H1 (cell line): Measurements from ENCODE around the gene KCNQ1. TPM values are rescaled to one million over a fixed set of nuclear protein-coding genes. Genes with fewer than 3 reads are reported as not detected.

Source experiments
- CTCF ChIA-PET: fragments of 300-600 bp; sonication (Branson Sonifier 250); formaldehyde crosslinking; loops from one replicate; lab custom pipeline; 2021; ENCODE audit not compliant: partially characterized antibody; lab: Charles Lee
- POLR2A ChIA-PET: fragments of 300-600 bp; sonication (Branson Sonifier 250); formaldehyde crosslinking; loops from one replicate; lab custom pipeline; 2021; ENCODE audit warnings: inconsistent platforms; ENCODE audit not compliant: partially characterized antibody; lab: Charles Lee
- DNase-seq, 2 experiments: peaks; one replicate each; pipeline versions ENCODE4 v3.0.0 to v3.0.0-alpha.2; 2010 to 2022; ENCODE audit warnings: low spot score in 2 of 2, low read depth in 1 of 2, mixed read lengths in 1 of 2
- FAIRE-seq: peaks from 2 replicates; lab custom pipeline; 2011; peaks lifted over from hg19 to GRCh38; lab: Jason Lieb, UNC
- H2AFZ ChIP-seq: 2 replicates; pipeline ENCODE4 v1.8.1; 2012; ENCODE audit warnings: low read length, inconsistent platforms
- H2AK5ac ChIP-seq: 2 replicates; pipeline ENCODE4 v1.6.1; 2013; ENCODE audit warnings: low read depth, low read length
- H2BK120ac ChIP-seq: replicated peaks from 2 replicates; pipeline ENCODE3; 2013; ENCODE audit warnings: low read depth, low read length, inconsistent platforms
- H2BK12ac ChIP-seq: 2 replicates; pipeline ENCODE4 v1.6.1; 2013; ENCODE audit warnings: low read depth, low read length
- H2BK15ac ChIP-seq: 2 replicates; pipeline ENCODE4 v1.6.1; 2013; ENCODE audit warnings: low read length
- H2BK20ac ChIP-seq: 2 replicates; pipeline ENCODE4 v1.6.1; 2013; ENCODE audit warnings: low read length
- H2BK5ac ChIP-seq: 2 replicates; pipeline ENCODE4 v1.6.1; 2013; ENCODE audit warnings: low read depth, low read length
- H3K14ac ChIP-seq: 2 replicates; pipeline ENCODE4 v1.6.1; 2013; ENCODE audit warnings: inconsistent platforms; ENCODE audit not compliant: insufficient read length
- H3K18ac ChIP-seq: 2 replicates; pipeline ENCODE4 v1.6.1; 2013; ENCODE audit warnings: low read length; ENCODE audit errors: extremely low read depth
- H3K23ac ChIP-seq: 2 replicates; pipeline ENCODE4 v1.6.1; 2013; ENCODE audit warnings: inconsistent platforms; ENCODE audit not compliant: insufficient read length
- H3K23me2 ChIP-seq: 2 replicates; pipeline ENCODE4 v1.6.1; 2013; ENCODE audit warnings: low read depth, low read length
- H3K27ac ChIP-seq: 2 replicates; pipeline ENCODE4 v1.6.1; 2011; ENCODE audit warnings: low read depth, low read length, inconsistent platforms
- H3K27me3 ChIP-seq, 4 experiments: replicated peaks in 1 of 4; 1 replicate in 1 of 4; 2 replicates in 3 of 4; pipeline versions ENCODE4 v1.6.1 to v1.8.1; 2011 to 2013; ENCODE audit warnings: low read length in 3 of 4, mild to moderate bottlenecking in 3 of 4, inconsistent platforms in 2 of 4, mixed read lengths in 2 of 4, moderate library complexity in 1 of 4; ENCODE audit not compliant: control insufficient read depth in 3 of 4, insufficient read depth in 3 of 4; ENCODE audit errors: extremely low read depth in 1 of 4
- H3K36me3 ChIP-seq, 4 experiments: 2 replicates each; pipeline versions ENCODE4 v1.6.1 to v1.8.1; 2011 to 2013; ENCODE audit warnings: mild to moderate bottlenecking in 4 of 4, low read length in 3 of 4, moderate library complexity in 2 of 4, control low read depth in 1 of 4, inconsistent platforms in 1 of 4; ENCODE audit not compliant: insufficient read depth in 4 of 4, control insufficient read depth in 2 of 4
- H3K4ac ChIP-seq: replicated peaks from 2 replicates; pipeline ENCODE3; 2013; ENCODE audit warnings: low read length, low read depth, mixed read lengths, inconsistent platforms; ENCODE audit not compliant: insufficient read length
- H3K4me1 ChIP-seq, 4 experiments: replicated peaks in 1 of 4; 1 replicate in 1 of 4; 2 replicates in 3 of 4; pipeline versions ENCODE4 v1.6.1 to v1.8.1; 2011 to 2013; ENCODE audit warnings: low read length in 3 of 4, inconsistent platforms in 2 of 4, mixed read lengths in 1 of 4; ENCODE audit not compliant: insufficient read depth in 4 of 4, control insufficient read depth in 3 of 4
- H3K4me2 ChIP-seq, 2 experiments: 2 replicates each; pipeline versions ENCODE4 v1.6.1 to v1.8.1; 2011 to 2013; ENCODE audit warnings: low read depth in 2 of 2, low read length in 2 of 2, control low read depth in 1 of 2, inconsistent platforms in 1 of 2, mild to moderate bottlenecking in 1 of 2; ENCODE audit not compliant: insufficient read depth in 1 of 2
- H3K4me3 ChIP-seq, 4 experiments: fragments of 200-600, 300-600 bp in 1 of 4; sonication (generic), shearing (Covaris generic), sonication (Bioruptor Twin) in 1 of 4; 2 replicates each; pipeline versions ENCODE4 v1.5.1 to v1.8.1; 2011 to 2016; ENCODE audit warnings: low read length in 4 of 4, low read depth in 3 of 4, control low read depth in 2 of 4, inconsistent platforms in 2 of 4, mild to moderate bottlenecking in 2 of 4, mixed read lengths in 1 of 4, moderate library complexity in 1 of 4; ENCODE audit not compliant: insufficient read depth in 2 of 4; ENCODE audit errors: extremely low read depth in 1 of 4
- H3K56ac ChIP-seq: replicated peaks from 2 replicates; pipeline ENCODE3; 2013; ENCODE audit warnings: low read depth, mild to moderate bottlenecking, mixed read lengths, low read length, inconsistent platforms; ENCODE audit not compliant: insufficient read length
- H3K79me1 ChIP-seq: 2 replicates; pipeline ENCODE4 v1.6.1; 2013; ENCODE audit warnings: low read depth, low read length, control low read depth
- H3K79me2 ChIP-seq, 2 experiments: 2 replicates each; pipeline versions ENCODE4 v1.6.1 to v1.8.1; 2012 to 2013; ENCODE audit warnings: low read length in 2 of 2, mild to moderate bottlenecking in 2 of 2, inconsistent platforms in 1 of 2; ENCODE audit not compliant: insufficient read depth in 2 of 2, control insufficient read depth in 1 of 2
- H3K9ac ChIP-seq, 4 experiments: replicated peaks in 1 of 4; 1 replicate in 1 of 4; 2 replicates in 3 of 4; pipeline versions ENCODE4 v1.6.1 to v1.8.1; 2011 to 2013; ENCODE audit warnings: low read depth in 3 of 4, low read length in 3 of 4, control low read depth in 2 of 4, mild to moderate bottlenecking in 2 of 4, moderate library complexity in 2 of 4, inconsistent platforms in 1 of 4; ENCODE audit errors: extremely low read depth in 1 of 4
- H3K9me3 ChIP-seq, 2 experiments: 2 replicates each; pipeline versions ENCODE4 v1.6.1 to v1.8.1; 2012 to 2013; ENCODE audit warnings: mild to moderate bottlenecking in 2 of 2, moderate library complexity in 2 of 2, control low read depth in 1 of 2, inconsistent platforms in 1 of 2, low read depth in 1 of 2, low read length in 1 of 2, mixed read lengths in 1 of 2; ENCODE audit not compliant: insufficient read depth in 2 of 2
- H4K20me1 ChIP-seq, 2 experiments: replicated peaks in 1 of 2; 2 replicates each; pipeline versions ENCODE3 to v1.8.1; 2011 to 2013; ENCODE audit warnings: inconsistent platforms in 2 of 2, low read length in 2 of 2, mild to moderate bottlenecking in 1 of 2; ENCODE audit not compliant: insufficient read depth in 2 of 2, control insufficient read depth in 1 of 2
- H4K5ac ChIP-seq: 2 replicates; pipeline ENCODE4 v1.6.1; 2013; ENCODE audit warnings: low read length, low read depth, mixed read lengths, inconsistent platforms; ENCODE audit not compliant: insufficient read length
- H4K8ac ChIP-seq: 2 replicates; pipeline ENCODE4 v1.8.0; 2013; ENCODE audit warnings: mild to moderate bottlenecking, moderate library complexity, low read length, inconsistent platforms; ENCODE audit not compliant: insufficient read depth; ENCODE audit errors: extremely low read depth
- H4K91ac ChIP-seq: replicated peaks from 2 replicates; pipeline ENCODE3; 2013; ENCODE audit warnings: low read length, mixed read lengths, inconsistent platforms; ENCODE audit not compliant: insufficient read length
- ASH2L ChIP-seq: fragments of 200-600, 300-600 bp; sonication (generic); IDR thresholded peaks from one replicate; pipeline ENCODE4 v1.7.1; 2017; ENCODE audit warnings: low read length
- BCL11A ChIP-seq, 2 experiments: IDR thresholded peaks; one replicate each; pipeline ENCODE4 v1.6.1; 2011; ENCODE audit warnings: low read depth in 2 of 2, low read length in 2 of 2, mild to moderate bottlenecking in 2 of 2
- CBX5 ChIP-seq: fragments of 300-800, 300-1000 bp; sonication (generic); IDR thresholded peaks from 2 replicates; pipeline ENCODE4 v1.7.1; 2016; ENCODE audit warnings: antibody characterized with exemption, low read length, low read depth
- CBX8 ChIP-seq: fragments of 300-800, 300-1000 bp; sonication (generic); IDR thresholded peaks from 2 replicates; pipeline ENCODE4 v1.7.1; 2016; ENCODE audit warnings: low read depth, low read length, borderline replicate concordance
- CTBP2 ChIP-seq: IDR thresholded peaks from 2 replicates; pipeline ENCODE4 v1.7.0; 2011; ENCODE audit warnings: borderline replicate concordance, mild to moderate bottlenecking, moderate library complexity, mixed read lengths, low read length; ENCODE audit not compliant: insufficient read depth, insufficient read length
- KDM1A ChIP-seq: fragments of 200-600, 300-600 bp; sonication (generic); IDR thresholded peaks from 2 replicates; pipeline ENCODE4 v1.7.1; 2016; ENCODE audit warnings: mild to moderate bottlenecking, low read length, borderline replicate concordance
- NANOG ChIP-seq: IDR thresholded peaks from 2 replicates; pipeline ENCODE4 v1.6.1; 2011; ENCODE audit warnings: low read length, low read depth, mild to moderate bottlenecking, inconsistent platforms; ENCODE audit not compliant: insufficient read depth, poor library complexity, severe bottlenecking
- RBBP5 ChIP-seq: IDR thresholded peaks from 2 replicates; pipeline ENCODE4 v1.7.1; 2012; ENCODE audit warnings: low read depth, mild to moderate bottlenecking, inconsistent platforms, low read length, moderate library complexity, borderline replicate concordance
- RFX5 ChIP-seq: IDR thresholded peaks from 2 replicates; pipeline ENCODE4 v1.6.1; 2011; ENCODE audit warnings: low read depth, low read length, improper control_type of control experiment, borderline replicate concordance
- SAP30 ChIP-seq: fragments of 300-600 bp; sonication (generic); IDR thresholded peaks from 2 replicates; pipeline ENCODE4 v1.7.1; 2012; ENCODE audit warnings: low read length, moderate library complexity, mild to moderate bottlenecking, inconsistent platforms; ENCODE audit not compliant: insufficient read depth, insufficient replicate concordance
- WGBS, 2 experiments: shearing (Covaris generic) in 1 of 2; methylation state at CpG; one replicate each; pipeline versions ENCODE4 v1.1.6 to v1.1.7; 2013 to 2015; ENCODE audit warnings: low lambda C conversion rate in 2 of 2, mixed read lengths in 2 of 2, inconsistent platforms in 1 of 2, low coverage in 1 of 2, missing lambda C conversion rate in 1 of 2; ENCODE audit not compliant: insufficient replicate concordance in 2 of 2, insufficient coverage in 1 of 2, insufficient read length in 1 of 2; ENCODE audit errors: extremely low coverage in 1 of 2, missing lambda C conversion rate in 1 of 2; 5-methylcytosine and 5-hydroxymethylcytosine counted together
- polyA plus RNA-seq, 7 experiments: library from polyadenylated mRNA; depleted of rRNA in 3 of 7; stranded (reverse) in 5 of 7; unstranded in 2 of 7; fragments of >200 nt in 5 of 7; fragments of 200-250 nt in 2 of 7; gene quantifications; 1 replicate in 5 of 7; 2 replicates in 1 of 7; 4 replicates in 1 of 7; pipeline versions ENCODE4 v1.2.1 to v1.2.3, GENCODE V29; 2011 to 2013; ENCODE audit warnings: missing spikeins in 2 of 7, mixed read lengths in 2 of 7
- total RNA-seq: library from RNA; stranded (reverse); fragmentation: NEBNext Ultra II Directional; extraction: Animal tissue kit (Norgen Biotek cat#: 25700); gene quantifications from 2 replicates; pipeline ENCODE4 v1.2.1, GENCODE V29; 2021
- TF ChIP-seq, protein P1 (sequence below): IDR thresholded peaks from 2 replicates; pipeline ENCODE4 v1.6.1; 2011; ENCODE audit warnings: low read length, improper control_type of control experiment

Gene KCNQ1
- total and polyA plus RNA-seq, 2 of the 8 experiments (the other 6 are each of a cell fraction or from before 2014, with no cell fraction given), result 1.9 to 2.0 TPM

DNA sequence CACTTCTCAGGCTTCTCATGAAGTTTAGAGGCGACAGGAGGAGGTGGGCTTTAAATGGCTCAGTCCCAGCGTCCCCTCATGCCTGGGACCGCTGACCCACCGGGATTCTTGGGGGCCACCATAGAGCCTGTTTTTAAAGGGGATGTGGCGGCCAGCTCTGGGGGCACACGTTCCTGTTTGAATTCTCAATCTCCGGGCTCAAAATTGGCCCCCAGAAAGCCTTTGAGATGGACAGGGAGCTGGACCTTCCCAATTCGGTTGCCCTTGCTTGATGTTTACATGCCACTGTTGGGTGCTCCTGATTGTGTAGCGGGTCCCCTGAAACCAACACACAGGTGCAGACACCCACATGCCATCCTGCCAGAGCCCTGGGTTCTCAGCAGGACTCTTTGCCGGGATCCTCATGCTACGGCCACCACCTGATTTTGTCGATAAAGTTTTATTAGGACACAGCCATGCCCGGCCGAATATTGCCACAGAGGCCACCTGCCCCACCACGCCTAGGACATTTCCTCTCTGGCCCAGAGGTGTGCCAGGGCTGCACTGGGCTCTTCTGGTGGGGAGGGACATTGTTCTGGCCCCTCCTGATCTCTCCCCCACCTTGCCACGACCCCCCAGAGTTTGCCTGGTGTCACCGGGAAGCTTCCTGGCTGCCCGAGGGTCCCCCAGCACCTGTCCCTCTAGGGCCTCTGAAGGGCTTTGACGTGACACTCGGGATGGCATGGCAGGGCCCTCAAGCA is 71.6 kb downstream of the KCNQ1 start:
- no peak overlapping the region for H3K4ac ChIP-seq
- H3K4me3 ChIP-seq, result no peak overlapping the region
- H4K8ac ChIP-seq, result no peak overlapping the region
- no peak overlapping the region for H4K91ac ChIP-seq
- FAIRE-seq (no peak), DNase-seq (no peak)
- H3K4me2 ChIP-seq, result no peak overlapping the region
- no peak overlapping the region for H2BK120ac ChIP-seq
- no peaks in the 10 kb centered on the region for H3K4me1 ChIP-seq
- H2AK5ac ChIP-seq, result no peak overlapping the region
- CTCF ChIA-PET, result interaction anchor here (1.0 to 7.3 kb wide), 4 partner anchors 10 to 376 kb away, joined by 3 to 50 read pairs (median 4); no protein-coding TSS in a partner anchor
- H3K14ac ChIP-seq, result no peak overlapping the region
- no peaks in the 10 kb centered on the region for H3K79me2 ChIP-seq
- no peaks in the 10 kb centered on the region for H3K79me1 ChIP-seq
- no peak overlapping the region for H3K23ac ChIP-seq
- no peak overlapping the region for H3K27ac ChIP-seq
- WGBS, 2 experiments, result 90% methylated on average over 17 of the region's 20 CpGs; no CpG with 5 or more reads in 1 of the 2 experiments
- H3K18ac ChIP-seq, result no peak overlapping the region
- no peaks in the 10 kb centered on the region for H3K36me3 ChIP-seq
- H3K27me3 ChIP-seq, result peaks cover 0 to 14% (median 2%) of the 10 kb centered on the region in 4 experiments; a peak in 5 of 7 replicates
- H2AFZ ChIP-seq, result no peak overlapping the region
- no peak overlapping the region for H2BK12ac ChIP-seq
- H3K23me2 ChIP-seq, result no peaks in the 10 kb centered on the region
- H2BK20ac ChIP-seq, result no peak overlapping the region
- H3K56ac ChIP-seq, result no peak overlapping the region
- H3K9ac ChIP-seq, result no peak overlapping the region
- H2BK15ac ChIP-seq, result no peak overlapping the region
- no peaks in the 10 kb centered on the region for H4K20me1 ChIP-seq
- no peak overlapping the region for H4K5ac ChIP-seq
- POLR2A ChIA-PET, result no interaction called here
- no peak overlapping the region for H2BK5ac ChIP-seq
- H3K9me3 ChIP-seq, result no peaks in the 10 kb centered on the region
- no peak for TF ChIP-seq NANOG
- no peak for TF ChIP-seq BCL11A (IDR thresholded peaks at IDR 0.05; ENCODE audit: low read depth in 2 of 2, low read length in 2 of 2)
- TF ChIP-seq RBBP5, result no peak
- no peak for TF ChIP-seq CTBP2
- TF ChIP-seq CBX8, result no peak
- TF ChIP-seq KDM1A, result no peak
- TF ChIP-seq ASH2L, result no peak
- TF ChIP-seq RFX5, result no peak
- no peak for TF ChIP-seq SAP30
- TF ChIP-seq, protein P1, sequence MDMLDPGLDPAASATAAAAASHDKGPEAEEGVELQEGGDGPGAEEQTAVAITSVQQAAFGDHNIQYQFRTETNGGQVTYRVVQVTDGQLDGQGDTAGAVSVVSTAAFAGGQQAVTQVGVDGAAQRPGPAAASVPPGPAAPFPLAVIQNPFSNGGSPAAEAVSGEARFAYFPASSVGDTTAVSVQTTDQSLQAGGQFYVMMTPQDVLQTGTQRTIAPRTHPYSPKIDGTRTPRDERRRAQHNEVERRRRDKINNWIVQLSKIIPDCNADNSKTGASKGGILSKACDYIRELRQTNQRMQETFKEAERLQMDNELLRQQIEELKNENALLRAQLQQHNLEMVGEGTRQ, result no peak
- no peak for TF ChIP-seq CBX5
